DND-41 (cell line): ENCODE results near the gene CYFIP1.

ENCODE experiments used
- ATAC-seq: fragments of 200-7000 bp; cut with Tn5 transposase; 3 replicates; pipeline ENCODE4 v1.9.1; 2021; ENCODE audit warnings: low read depth; ENCODE audit not compliant: insufficient read depth
- DNase-seq: peaks from one replicate; pipeline ENCODE4 v3.0.0-alpha.2; 2020
- H2AFZ ChIP-seq: 2 replicates; pipeline ENCODE4 v1.6.0; 2012; ENCODE audit warnings: low read depth, low read length
- H3K27ac ChIP-seq: 2 replicates; pipeline ENCODE4 v1.5.1; 2012; ENCODE audit warnings: low read length, inconsistent platforms
- H3K27me3 ChIP-seq: fragments of 200-600 bp; sonication (generic); 2 replicates; pipeline ENCODE4 v1.6.0; 2012; ENCODE audit warnings: low read length, mild to moderate bottlenecking, inconsistent platforms; ENCODE audit not compliant: insufficient read depth, poor library complexity
- H3K36me3 ChIP-seq: 2 replicates; pipeline ENCODE4 v1.5.1; 2012; ENCODE audit warnings: low read length, inconsistent platforms; ENCODE audit not compliant: insufficient read depth
- H3K4me1 ChIP-seq: 2 replicates; pipeline ENCODE4 v1.5.1; 2012; ENCODE audit warnings: mild to moderate bottlenecking, low read length; ENCODE audit not compliant: insufficient read depth
- H3K4me2 ChIP-seq: 2 replicates; pipeline ENCODE4 v1.6.0; 2012; ENCODE audit warnings: mild to moderate bottlenecking, moderate library complexity, low read length, inconsistent platforms; ENCODE audit not compliant: insufficient read depth
- H3K4me3 ChIP-seq, 2 experiments: fragments of 200-600 bp in 1 of 2; shearing (Covaris generic) in 1 of 2; 2 replicates each; pipeline ENCODE4 v1.5.1; 2012 to 2016; ENCODE audit warnings: inconsistent platforms in 2 of 2, low read length in 2 of 2, mild to moderate bottlenecking in 2 of 2, low read depth in 1 of 2, moderate library complexity in 1 of 2
- H3K79me2 ChIP-seq: 2 replicates; pipeline ENCODE4 v1.6.0; 2012; ENCODE audit warnings: low read length, inconsistent platforms; ENCODE audit not compliant: insufficient read depth
- H3K9ac ChIP-seq: 2 replicates; pipeline ENCODE4 v1.6.0; 2012; ENCODE audit warnings: low read depth, mild to moderate bottlenecking, inconsistent platforms, low read length, moderate library complexity
- H3K9me3 ChIP-seq: 2 replicates; pipeline ENCODE4 v1.5.1; 2012; ENCODE audit warnings: low read length, moderate library complexity, mild to moderate bottlenecking, inconsistent platforms; ENCODE audit not compliant: insufficient read depth, severe bottlenecking
- H4K20me1 ChIP-seq: 2 replicates; pipeline ENCODE4 v1.6.0; 2012; ENCODE audit warnings: low read length; ENCODE audit not compliant: insufficient read depth
- EZH2 ChIP-seq: IDR thresholded peaks from 3 replicates; pipeline ENCODE4 v1.6.1; 2012; ENCODE audit warnings: borderline replicate concordance, low read depth, mild to moderate bottlenecking, moderate library complexity, low read length, inconsistent platforms; ENCODE audit not compliant: severe bottlenecking
- TF ChIP-seq, protein P1 (sequence below): IDR thresholded peaks from 2 replicates; pipeline ENCODE4 v1.5.1; 2012; ENCODE audit warnings: borderline replicate concordance, low read length, moderate library complexity, mild to moderate bottlenecking; ENCODE audit not compliant: poor library complexity, severe bottlenecking; ENCODE audit errors: extremely low read depth

Gene CYFIP1

DNA sequence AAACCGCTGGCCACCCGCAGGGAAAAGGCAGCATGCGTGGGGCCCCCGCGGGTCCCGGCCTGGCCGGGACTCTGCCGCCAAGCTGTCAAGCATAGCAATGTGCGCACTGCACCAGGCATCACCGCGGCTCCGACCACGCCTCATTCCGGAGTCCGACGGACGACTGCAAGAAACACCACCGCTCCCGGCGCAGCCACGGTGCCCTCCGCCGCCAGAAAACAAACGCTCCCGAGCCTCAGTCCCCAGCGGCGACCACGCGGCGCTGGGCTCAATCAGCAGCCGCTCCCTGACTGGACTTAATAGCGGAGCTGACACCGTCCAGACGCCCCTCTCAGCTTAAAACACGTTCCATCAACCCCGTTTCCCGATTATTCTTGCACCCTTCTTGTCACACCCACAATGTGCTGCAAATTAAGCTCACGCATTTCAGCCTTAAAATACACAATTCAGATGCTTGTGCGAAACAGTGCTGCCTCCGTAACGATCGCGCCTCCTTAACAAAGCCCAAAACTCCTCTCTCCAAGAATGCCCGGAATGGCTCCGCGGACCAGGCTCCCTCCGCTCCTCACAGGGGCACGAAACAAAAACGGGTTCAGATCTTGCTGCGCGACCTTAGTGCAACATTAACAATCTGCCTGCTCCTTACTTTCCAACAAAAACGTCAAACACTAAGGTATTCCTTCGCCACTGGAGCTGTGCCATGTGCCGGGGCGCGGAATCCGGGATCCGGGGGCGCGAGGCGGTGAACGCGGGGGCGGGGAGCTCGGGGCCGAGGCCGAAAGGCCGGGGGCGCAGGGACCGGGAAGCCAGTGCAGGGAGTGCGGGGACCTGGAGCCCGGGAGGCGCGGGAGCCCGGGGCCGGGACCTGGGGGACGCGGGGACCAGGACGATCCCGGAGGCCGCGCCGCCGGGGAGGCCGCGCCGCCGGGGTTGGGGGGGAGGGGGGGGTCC lies 655 bp downstream of the CYFIP1 start:
- Histone ChIP-seq H3K9me3 (no peaks in the 10 kb centered on the region), H2AFZ (peak overlapping the region; percentile 72), H3K36me3 (no peaks in the 10 kb centered on the region), H3K9ac (peak overlapping the region; percentile 53), H3K79me2 (no peaks in the 10 kb centered on the region), H3K4me2 (peak overlapping the region; percentile 90), H3K4me3 (peak overlapping the region; percentile 46 to 71; a peak in 3 of 4 replicates), H3K4me1 (peaks cover 13% of the 10 kb centered on the region), H4K20me1 (peaks cover 3% of the 10 kb centered on the region; the same call in 1 of the 2 replicates), H3K27ac (no peak overlapping the region), H3K27me3 (peaks cover 14% of the 10 kb centered on the region)
- no peak for DNase-seq
- peak; percentile 76 for TF ChIP-seq EZH2
- TF ChIP-seq, protein P1, sequence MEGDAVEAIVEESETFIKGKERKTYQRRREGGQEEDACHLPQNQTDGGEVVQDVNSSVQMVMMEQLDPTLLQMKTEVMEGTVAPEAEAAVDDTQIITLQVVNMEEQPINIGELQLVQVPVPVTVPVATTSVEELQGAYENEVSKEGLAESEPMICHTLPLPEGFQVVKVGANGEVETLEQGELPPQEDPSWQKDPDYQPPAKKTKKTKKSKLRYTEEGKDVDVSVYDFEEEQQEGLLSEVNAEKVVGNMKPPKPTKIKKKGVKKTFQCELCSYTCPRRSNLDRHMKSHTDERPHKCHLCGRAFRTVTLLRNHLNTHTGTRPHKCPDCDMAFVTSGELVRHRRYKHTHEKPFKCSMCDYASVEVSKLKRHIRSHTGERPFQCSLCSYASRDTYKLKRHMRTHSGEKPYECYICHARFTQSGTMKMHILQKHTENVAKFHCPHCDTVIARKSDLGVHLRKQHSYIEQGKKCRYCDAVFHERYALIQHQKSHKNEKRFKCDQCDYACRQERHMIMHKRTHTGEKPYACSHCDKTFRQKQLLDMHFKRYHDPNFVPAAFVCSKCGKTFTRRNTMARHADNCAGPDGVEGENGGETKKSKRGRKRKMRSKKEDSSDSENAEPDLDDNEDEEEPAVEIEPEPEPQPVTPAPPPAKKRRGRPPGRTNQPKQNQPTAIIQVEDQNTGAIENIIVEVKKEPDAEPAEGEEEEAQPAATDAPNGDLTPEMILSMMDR: no peak
- peak; percentile 66 for ATAC-seq

DNA sequence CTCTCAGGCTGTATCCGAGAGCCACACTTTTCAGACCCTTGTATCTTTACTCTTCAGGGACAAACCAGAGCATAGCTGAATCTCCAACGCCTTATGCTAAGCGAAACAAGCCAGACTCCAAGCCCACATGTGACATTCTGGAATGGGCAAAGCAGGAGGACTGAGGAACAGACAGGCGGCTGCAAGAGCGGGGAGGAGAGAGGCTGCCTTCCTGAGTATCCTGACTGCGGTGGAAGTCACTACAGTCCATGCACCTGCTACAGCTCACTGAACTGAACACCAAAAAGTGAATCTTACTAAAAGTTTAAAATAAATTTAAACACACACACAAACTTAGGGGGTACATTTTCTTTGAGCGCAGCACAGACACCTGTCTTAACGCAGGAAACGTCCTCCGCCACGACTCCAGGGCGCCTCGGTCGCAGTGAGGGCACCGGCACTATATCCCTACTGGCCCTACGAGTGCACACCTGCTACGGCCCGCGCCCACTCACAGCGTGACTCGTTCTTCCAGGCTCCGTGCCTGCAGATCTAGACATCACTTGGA lies 1.4 kb downstream of the CYFIP1 start:
- Histone ChIP-seq H3K4me3 (peak overlapping the region in 1 of 2 experiments; percentile 71; a peak in 2 of 4 replicates), H3K79me2 (no peaks in the 10 kb centered on the region), H3K9me3 (no peaks in the 10 kb centered on the region), H4K20me1 (peaks cover 3% of the 10 kb centered on the region; the same call in 1 of the 2 replicates), H3K27ac (no peak overlapping the region), H3K9ac (peak overlapping the region; percentile 53; the same call in 1 of the 2 replicates), H2AFZ (no peak overlapping the region), H3K27me3 (peaks cover 14% of the 10 kb centered on the region), H3K36me3 (no peaks in the 10 kb centered on the region), H3K4me2 (peak overlapping the region; percentile 90), H3K4me1 (peaks cover 13% of the 10 kb centered on the region)
- DNase-seq (no peak), ATAC-seq (peak; percentile 43)
- TF ChIP-seq, protein P1: no peak
- TF ChIP-seq EZH2: no peak

DNA sequence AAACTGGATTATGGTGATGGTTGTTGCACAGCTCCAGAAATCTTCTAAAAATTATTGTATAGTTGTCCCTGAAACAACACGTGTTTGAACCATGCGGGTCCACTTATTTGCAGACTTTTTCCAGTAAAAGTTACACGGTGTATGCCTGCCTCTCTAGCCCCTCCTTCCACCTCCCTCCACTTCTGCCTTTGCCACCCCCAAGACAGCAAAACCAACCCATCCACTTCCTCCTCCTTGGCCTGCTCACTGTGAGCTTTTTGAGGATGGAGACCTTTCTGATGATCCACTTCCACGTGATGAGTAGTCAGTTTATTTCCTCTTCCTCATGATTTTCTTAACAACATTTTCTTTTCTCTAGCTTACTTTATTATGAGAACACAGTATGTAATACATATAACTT lies 5.4 kb downstream of the CYFIP1 start:
- Histone ChIP-seq H3K27me3 (peaks cover 13% of the 10 kb centered on the region), H3K9me3 (no peaks in the 10 kb centered on the region), H3K4me1 (peaks cover 13% of the 10 kb centered on the region), H2AFZ (no peak overlapping the region), H3K9ac (no peak overlapping the region), H3K4me3 (no peak overlapping the region), H4K20me1 (peaks cover 3% of the 10 kb centered on the region; the same call in 1 of the 2 replicates), H3K27ac (no peak overlapping the region), H3K79me2 (no peaks in the 10 kb centered on the region), H3K36me3 (no peaks in the 10 kb centered on the region), H3K4me2 (no peak overlapping the region)
- no peak for TF ChIP-seq EZH2
- TF ChIP-seq, protein P1: no peak
- no peak for DNase-seq
- no peak for ATAC-seq
